Nucleus accumbens (tissue), 56 donors: ENCODE measurements around the gene NUPR2.
"Not testable (repeated sequence)": the region's sequence is repeated elsewhere in the genome, so short reads cannot be mapped to it uniquely, and the experiment has no call there.

Source experiments
- DNase-seq, 56 donors: peaks; one replicate each; lab custom pipeline; 2025; lab: John Stamatoyannopoulos, UW

NUPR2 gene

GRCh38 chr7:56087445-56087844, 28.8 kb downstream of the NUPR2 start:
- no peak for DNase-seq

- no peak for DNase-seq
These were observed 29.5 kb downstream of the NUPR2 start for GRCh38 chr7:56086761-56087160.

GRCh38 chr7:56083150-56083785, 32.9 kb downstream of the NUPR2 start:
- peak in 41 of 56 donors; percentile 4 to 78 (median 36) for DNase-seq

GRCh38 chr7:56081626-56082340, 34.4 kb downstream of the NUPR2 start:
- DNase-seq, result no peak

DNA sequence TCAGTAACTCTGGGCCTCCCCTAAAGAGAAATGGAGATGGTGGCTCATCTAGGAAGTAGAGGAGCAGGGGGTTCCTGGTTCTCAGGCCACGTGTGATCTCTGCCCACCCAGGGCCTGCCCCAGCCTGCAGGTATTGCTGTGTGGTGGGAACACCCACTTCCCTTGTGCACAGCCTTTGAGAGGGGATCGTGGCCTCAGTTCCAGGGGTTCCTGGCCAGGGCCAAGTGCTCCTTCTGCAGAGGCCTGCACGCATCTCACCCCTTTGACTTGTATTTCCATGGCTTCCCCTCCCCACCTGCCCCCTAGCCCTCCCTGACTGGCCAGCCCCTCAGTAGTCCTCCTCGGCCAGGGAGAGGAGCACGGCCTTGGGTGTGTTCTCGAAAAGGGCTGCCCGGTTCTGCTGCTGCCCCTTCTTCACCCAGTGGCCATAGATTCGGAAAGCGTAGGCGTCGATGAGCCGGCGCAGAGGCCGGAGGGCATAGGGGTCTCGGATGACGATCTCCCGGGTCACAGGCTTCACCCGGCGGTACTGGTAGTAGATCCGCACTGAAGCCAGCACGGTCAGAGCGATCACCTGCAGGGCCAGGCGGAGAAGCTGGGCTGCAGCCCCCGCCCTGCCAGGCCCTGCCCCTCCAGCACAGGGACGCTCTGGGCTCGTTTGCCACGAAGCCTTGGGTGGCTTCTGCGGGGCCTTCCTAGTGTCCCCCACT, 35.3 kb downstream of the NUPR2 start:
- DNase-seq, result not testable (repeated sequence)

- peak in 55 of 56 donors; percentile 15 to 88 (median 68) for DNase-seq
These were observed 36.6 kb downstream of the NUPR2 start for GRCh38 chr7:56079450-56080185.

DNA sequence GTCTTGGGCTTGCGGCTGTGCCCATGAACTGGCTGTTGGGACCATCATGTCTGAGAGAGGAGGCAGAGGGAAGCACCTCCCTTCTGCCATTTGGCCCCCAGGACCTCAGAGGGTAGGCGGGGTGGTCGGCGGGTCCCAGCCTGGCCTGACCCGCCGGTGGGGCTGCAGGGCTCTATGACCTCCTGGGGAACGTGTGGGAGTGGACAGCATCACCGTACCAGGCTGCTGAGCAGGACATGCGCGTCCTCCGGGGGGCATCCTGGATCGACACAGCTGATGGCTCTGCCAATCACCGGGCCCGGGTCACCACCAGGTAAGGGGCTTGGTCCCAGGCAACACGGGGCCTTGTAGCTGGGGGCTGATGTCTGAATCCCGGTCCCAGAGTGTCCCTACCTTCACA, 38.0 kb downstream of the NUPR2 start:
- DNase-seq, result no peak

GRCh38 chr7:56077681-56078080, 38.5 kb downstream of the NUPR2 start:
- DNase-seq, result no peak

- DNase-seq, result peak in 53 of 56 donors; percentile 14 to 85 (median 58)
These were observed 41.8 kb downstream of the NUPR2 start for GRCh38 chr7:56074371-56074791.

GRCh38 chr7:56066376-56066775, 49.8 kb downstream of the NUPR2 start:
- not testable (repeated sequence) for DNase-seq
